ENCODE results near the gene CEP55.
"Not testable (repeated sequence)": the region's sequence is repeated elsewhere in the genome, so short reads cannot be mapped to it uniquely, and the experiment has no call there.

Gene CEP55

GRCh38 chr10:93515071-93516005 is 18.9 kb downstream of the CEP55 start:
- FAIRE-seq, result no peak

DNA sequence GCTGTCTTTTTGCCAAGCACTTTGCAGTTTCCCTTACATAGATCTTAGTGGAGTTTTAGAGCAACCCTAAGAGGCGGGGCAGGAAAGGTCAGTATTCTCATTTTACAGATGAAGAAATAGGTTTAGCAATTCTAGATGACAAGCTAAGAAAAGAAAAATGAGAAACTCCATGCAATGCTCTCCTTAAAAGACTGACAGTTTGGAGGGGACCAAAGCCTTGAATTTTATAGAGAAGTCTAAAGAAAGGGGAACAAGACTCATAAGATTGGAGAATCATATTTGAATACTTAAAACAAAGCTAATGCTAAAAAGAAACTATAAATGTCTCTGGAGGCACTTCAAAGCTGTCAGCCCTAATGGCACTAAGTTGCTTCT is 19.6 kb downstream of the CEP55 start:
- FAIRE-seq, result no peak

- no peak for FAIRE-seq
Measured at GRCh38 chr10:93518531-93518930, 22.1 kb downstream of the CEP55 start.

DNA sequence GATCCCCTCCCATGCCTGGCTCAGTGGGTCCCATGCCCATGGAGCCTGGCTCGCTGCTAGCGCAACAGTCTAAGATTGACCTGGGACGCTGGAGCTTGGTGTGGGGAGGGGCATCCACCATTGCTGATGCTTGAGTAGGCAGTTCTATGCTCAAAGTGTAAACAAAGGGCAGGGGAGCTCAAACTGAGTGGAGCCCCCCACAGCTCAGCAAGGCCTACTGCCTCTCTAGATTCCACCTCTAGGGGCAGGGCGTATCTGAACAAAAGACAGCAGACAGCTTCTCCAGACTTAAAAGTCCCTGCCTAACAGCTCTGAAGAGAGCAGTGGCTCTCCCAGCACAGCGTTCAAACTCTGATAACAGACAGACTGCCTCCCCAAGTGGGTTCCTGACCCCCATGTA is 38.9 kb downstream of the CEP55 start:
- FAIRE-seq, result no peak

DNA sequence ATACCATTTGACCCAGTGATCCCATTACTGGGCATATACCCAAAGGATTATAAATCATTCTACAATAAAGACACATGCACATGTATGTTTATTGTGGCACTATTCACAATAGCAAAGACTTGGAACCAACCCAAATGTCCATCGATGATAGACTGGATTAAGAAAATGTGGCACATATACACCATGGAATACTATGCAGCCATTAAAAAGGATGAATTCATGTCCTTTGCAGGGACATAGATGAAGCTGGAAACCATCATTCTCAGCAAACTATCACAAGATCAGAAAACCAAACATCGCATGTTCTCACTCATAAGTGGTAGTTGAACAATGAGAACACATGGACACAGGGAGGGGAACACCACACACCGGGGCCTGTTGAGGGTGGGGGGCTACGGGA is 44.5 kb downstream of the CEP55 start:
- FAIRE-seq, result not testable (repeated sequence)

DNA sequence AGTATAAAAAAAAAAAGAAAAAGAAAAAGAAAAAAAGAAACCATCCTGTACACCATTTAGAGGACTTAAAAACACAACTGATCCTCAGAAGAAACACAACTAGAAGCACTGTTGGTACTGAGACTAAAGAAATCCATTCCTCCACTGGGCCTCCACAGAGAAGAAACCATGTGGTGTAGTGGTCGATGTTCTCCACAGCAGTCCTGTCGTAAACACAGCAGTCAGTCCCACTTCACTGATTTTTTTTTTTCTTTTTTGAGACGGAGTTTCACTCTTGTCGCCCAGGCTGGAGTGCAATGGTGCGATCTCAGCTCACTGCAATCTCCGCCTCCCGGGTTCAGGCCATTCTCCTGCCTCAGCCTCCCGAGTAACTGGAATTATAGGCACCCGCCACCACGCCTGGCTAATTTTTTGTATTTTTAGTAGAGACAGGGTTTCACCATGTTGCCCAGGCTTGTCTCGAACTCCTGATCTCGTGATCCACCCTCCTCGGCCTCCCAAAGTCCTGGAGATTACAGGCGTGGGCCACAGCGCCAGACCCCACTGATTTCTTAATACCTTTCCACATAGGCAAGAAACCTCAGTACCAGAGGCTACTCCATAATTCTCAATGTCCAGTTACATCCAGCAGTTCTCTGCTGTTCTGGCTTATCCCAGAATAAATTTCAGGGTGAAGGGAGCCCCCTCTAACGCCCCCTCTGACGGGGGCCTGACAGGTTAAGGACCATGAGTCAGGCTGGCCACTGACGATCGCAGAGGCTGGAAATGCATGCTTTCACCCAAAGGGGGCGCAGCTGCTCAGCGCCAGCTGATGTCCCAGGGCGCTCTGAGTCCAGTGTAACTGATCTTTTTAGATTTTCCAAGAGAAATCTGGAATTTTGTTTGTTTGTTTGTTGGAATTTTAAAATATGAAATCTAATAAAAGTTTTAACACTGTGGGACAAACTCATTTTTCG is 45.3 kb downstream of the CEP55 start:
- no peak for FAIRE-seq

- no peak for FAIRE-seq
Measured at GRCh38 chr10:93542358-93542791, 46.0 kb downstream of the CEP55 start.

DNA sequence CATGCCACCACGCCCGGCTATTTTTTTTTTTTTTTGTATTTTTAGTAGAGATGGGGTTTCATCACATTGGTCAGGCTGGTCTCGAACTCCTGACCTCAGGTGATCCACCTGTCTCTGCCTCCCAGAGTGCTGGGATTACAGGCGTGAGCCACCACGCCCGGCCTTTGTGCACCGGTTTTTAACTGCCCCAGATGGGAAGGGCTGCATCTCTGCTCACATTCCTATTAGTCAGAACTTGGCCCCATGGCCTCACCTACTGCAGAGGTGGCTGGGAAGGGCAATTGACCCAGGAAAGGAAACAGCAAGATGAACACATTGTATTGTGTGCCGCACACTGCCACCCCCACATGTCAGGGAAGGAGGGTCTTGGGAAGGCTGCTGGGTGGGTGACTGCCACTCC is 50.6 kb downstream of the CEP55 start:
- not testable (repeated sequence) for FAIRE-seq

DNA sequence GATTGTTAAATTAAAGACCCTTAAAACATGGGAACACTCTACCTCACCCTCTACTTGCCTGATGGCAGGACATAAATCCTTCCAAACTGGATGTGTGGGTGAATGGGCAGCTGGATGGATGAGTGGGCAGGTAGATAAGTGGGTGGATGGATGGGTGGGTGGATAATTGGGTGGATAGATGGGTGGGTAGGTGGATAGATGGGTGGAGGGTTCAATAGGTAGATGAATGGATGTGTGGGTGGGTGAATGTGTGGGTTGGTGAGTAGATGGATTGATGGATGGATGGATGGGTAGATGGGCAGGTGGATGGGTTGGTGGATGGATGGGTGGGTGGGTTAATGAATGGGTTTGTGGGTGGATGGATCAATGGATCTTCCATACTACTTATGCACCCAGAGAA is 51.1 kb downstream of the CEP55 start:
- no peak for FAIRE-seq

- FAIRE-seq, result no peak
Measured at GRCh38 chr10:93548376-93549071, 52.1 kb downstream of the CEP55 start.

GRCh38 chr10:93550606-93551005 is 54.2 kb downstream of the CEP55 start:
- no peak for FAIRE-seq

- no peak for FAIRE-seq
Measured at GRCh38 chr10:93552780-93553179, 56.4 kb downstream of the CEP55 start.

DNA sequence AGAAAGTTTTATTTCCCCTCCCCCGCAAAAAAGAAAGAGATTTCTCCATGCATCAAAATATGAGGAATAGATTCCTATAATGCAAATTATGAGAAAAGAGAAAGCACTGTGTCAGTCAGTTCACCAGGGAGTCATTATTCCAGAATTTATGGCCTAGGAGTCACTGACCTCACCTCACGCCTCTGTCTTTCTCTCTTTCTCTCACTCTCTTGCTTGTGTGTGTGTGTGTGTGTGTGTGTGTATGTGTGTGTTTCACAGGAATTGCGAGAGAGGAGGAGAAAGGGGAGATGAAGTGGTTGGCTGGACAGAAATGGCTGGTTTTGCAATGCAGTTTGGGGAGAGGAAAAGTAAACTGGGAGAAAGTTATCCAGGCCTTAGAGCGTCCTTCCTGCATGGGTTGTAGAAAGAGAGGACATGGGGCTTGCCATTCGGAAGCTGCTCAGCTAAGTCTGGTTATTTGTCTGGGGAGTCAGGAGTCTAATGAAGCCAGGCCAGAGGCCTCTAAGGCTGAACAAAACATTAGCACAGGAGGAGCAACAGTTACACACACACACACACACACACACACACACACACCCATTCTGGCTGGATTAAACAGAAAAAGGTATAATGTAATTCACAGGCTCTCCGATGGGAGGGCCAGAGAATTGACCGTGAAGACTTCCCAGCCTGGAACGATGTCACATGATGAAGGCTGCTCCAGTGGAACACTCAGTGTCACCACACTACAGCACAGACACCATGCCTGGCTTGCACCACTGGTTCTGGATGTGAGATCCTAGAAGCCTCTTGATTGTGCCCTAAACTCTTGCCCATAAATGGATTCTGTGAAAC is 57.3 kb downstream of the CEP55 start:
- no peak for FAIRE-seq

DNA sequence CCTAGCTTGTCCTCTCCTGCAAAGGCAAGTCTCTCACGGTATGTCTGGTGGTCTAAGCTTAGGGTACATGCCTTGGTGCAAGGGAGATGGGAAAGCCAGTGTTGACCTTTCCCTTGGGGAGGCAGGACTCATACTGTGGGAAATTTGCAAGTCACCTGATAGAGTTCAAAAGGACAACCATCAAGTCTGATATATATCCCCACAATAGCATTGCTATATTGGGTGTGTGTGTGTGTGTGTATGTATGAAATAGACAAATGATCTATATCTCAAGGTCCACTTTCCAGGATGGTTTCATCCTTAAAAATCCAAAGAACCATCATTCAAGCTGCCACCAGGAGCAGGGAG is 57.9 kb downstream of the CEP55 start:
- FAIRE-seq, result no peak

DNA sequence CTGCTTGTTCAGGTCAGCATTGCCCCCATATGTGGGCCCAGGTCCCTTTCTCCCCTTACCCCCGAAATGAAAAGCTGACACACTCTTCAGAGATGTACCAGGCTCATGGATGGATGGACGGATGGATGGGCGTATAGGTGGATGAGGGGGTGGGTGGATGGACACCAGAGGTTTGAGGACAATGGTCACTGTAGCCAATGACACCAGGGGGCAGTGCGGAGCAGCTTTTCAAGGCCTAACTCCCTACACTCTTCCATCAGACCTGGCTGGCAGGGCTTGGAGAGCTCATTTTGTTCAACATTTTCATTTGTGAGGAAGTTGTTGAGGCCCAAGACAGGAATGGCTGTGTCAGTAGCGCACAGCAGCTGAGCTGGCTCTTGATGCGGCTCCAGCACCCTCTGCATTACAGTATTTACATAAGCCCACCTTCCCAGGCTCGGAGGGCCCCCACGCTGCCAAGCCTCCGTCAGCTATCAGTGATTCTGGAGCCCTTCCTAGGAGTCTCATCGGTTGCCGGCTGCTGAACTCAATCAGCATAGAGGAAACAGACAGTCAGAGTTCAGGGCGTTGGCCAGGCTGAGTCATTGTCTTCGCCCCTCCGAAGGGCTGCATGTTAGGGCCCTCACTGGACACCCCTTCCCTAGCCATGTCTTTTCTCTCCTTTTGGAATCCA is 58.5 kb downstream of the CEP55 start:
- peak; percentile 48 for FAIRE-seq

DNA sequence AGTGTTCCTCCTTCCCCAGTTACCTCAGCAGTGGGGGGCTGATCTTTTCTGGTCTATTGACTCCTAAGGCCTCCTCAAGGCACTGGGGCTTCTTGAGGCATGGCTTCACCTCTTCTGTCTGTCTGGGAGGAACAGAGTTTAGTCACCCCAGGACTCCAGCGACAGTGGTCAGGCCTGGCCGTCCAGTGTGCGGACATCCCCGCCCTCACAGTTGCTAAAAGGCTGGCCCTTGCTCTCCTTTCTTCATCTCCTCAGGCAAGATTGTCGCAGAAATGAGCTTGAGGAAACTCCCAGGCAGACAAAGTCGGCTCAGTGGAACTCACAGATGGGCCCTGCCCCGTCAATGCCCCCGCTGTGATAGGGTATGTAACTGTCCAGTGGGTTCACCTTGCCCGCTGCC is 63.1 kb downstream of the CEP55 start:
- FAIRE-seq, result no peak

- FAIRE-seq, result no peak
Measured at GRCh38 chr10:93560541-93560940, 64.1 kb downstream of the CEP55 start.

- no peak for FAIRE-seq
Measured at GRCh38 chr10:93565446-93565845, 69.0 kb downstream of the CEP55 start.

DNA sequence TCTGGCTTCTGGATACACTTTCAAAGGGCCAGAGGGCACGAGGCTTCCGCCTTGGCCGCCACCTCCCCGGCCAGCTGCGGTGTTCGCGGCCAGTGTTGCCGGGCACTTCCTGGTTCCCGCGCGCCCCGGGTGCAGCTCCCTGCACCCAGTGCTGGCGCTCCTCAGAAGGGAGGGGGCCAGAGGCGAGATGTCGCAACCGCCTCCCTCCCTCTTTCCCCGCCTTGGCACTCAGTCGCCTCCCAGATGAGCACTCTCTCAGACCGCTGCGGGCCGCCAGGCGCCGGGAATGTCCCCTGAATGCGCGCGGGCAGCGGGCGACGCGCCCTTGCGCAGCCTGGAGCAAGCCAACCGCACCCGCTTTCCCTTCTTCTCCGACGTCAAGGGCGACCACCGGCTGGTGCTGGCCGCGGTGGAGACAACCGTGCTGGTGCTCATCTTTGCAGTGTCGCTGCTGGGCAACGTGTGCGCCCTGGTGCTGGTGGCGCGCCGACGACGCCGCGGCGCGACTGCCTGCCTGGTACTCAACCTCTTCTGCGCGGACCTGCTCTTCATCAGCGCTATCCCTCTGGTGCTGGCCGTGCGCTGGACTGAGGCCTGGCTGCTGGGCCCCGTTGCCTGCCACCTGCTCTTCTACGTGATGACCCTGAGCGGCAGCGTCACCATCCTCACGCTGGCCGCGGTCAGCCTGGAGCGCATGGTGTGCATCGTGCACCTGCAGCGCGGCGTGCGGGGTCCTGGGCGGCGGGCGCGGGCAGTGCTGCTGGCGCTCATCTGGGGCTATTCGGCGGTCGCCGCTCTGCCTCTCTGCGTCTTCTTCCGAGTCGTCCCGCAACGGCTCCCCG is 70.2 kb downstream of the CEP55 start, which contains the start of gene FFAR4:
FFAR4 (plus strand) TSS at position 231 of the 842 bp plus-strand sequence; CDS start at position 287, 56 bp downstream.
- FAIRE-seq, result no peak
